Esophagus (tissue), 2 donors: ENCODE measurements around the gene CUBN. TPM values are rescaled to one million over a fixed set of nuclear protein-coding genes. Genes with fewer than 3 reads are reported as not detected.

Experiments
- H3K27ac ChIP-seq, 2 donors: one replicate each; pipeline ENCODE4 v1.5.1; 2013; ENCODE audit warnings: low read depth in 2 of 2, mild to moderate bottlenecking in 2 of 2, inconsistent platforms in 1 of 2, low read length in 1 of 2, moderate library complexity in 1 of 2
- H3K27me3 ChIP-seq, 2 donors: one replicate each; pipeline ENCODE4 v1.6.1; 2013; ENCODE audit warnings: low read length in 2 of 2, control low read depth in 1 of 2, mild to moderate bottlenecking in 1 of 2; ENCODE audit not compliant: insufficient read depth in 2 of 2, control insufficient read depth in 1 of 2
- H3K36me3 ChIP-seq, 2 donors: one replicate each; pipeline ENCODE4 v1.6.1; 2013; ENCODE audit warnings: low read length in 1 of 2; ENCODE audit not compliant: control insufficient read depth in 2 of 2, insufficient read depth in 2 of 2
- H3K4me1 ChIP-seq, 2 donors: one replicate each; pipeline ENCODE4 v1.6.1; 2013; ENCODE audit warnings: low read length in 1 of 2; ENCODE audit not compliant: control insufficient read depth in 2 of 2, insufficient read depth in 2 of 2
- H3K4me3 ChIP-seq, 2 donors: one replicate each; pipeline ENCODE4 v1.5.1; 2013; ENCODE audit warnings: low read length in 2 of 2, mild to moderate bottlenecking in 2 of 2, low read depth in 1 of 2, moderate library complexity in 1 of 2
- H3K9me3 ChIP-seq, 2 donors: one replicate each; pipeline ENCODE4 v1.6.1; 2013; ENCODE audit warnings: mild to moderate bottlenecking in 2 of 2, low read depth in 1 of 2, low read length in 1 of 2, moderate library complexity in 1 of 2; ENCODE audit not compliant: control insufficient read depth in 2 of 2, insufficient read depth in 1 of 2
- WGBS, 2 donors: extraction: QIAGEN DNeasy Blood & Tissue Kit; methylation state at CpG; one replicate each; pipeline ENCODE4 v1.1.7; 2013; 5-methylcytosine and 5-hydroxymethylcytosine counted together
- polyA plus RNA-seq, 2 donors: library from polyadenylated mRNA; stranded (reverse); fragments of 200-250 nt; gene quantifications; one replicate each; pipeline ENCODE4 v1.2.3, GENCODE V29; 2013
- donor health status: healthy with polysubstance abuse.
- donor health status: Bipolar disorder and iron deficiency.

The CUBN gene
- polyA plus RNA-seq, 2 donors, result 0.16 to 0.22 TPM

DNA sequence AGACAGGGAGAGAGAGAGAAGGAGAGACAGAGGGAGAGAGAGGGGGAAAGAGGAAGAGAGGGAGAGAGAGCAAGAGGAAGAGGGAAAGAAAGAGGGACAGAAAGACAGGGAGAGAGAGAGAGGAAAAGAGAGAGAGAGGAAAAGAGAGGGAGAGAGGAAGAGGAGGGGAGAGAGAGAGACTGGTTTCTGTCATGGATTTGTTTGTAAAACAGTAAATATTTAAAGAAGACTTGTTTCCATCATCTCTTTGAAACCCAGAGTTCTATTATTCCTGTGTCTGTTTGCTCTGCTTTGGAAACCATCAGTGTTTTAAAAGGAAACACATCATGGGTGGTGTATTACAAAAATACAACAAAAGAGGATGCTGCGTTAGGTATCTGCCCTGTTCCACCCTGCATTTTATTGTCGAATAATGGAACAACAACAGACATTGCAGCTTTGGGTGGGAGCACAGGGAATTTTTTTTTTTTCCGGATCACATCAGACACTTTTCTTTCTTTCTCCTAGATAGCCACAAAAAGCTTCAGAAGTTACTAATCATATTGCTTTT, 161.7 kb downstream of the CUBN start:
- no peaks in the 10 kb centered on the region for H3K27me3 ChIP-seq
- H3K36me3 ChIP-seq, result no peaks in the 10 kb centered on the region
- peak overlapping the region in 1 of 2 donors; percentile 9 for H3K27ac ChIP-seq
- H3K9me3 ChIP-seq, result peaks cover 0 to 2% of the 10 kb centered on the region in 2 donors
- WGBS, 2 donors, result 47 to 57% methylated on average over 3 of the region's 3 CpGs
- H3K4me3 ChIP-seq, result no peak overlapping the region
- no peaks in the 10 kb centered on the region for H3K4me1 ChIP-seq

DNA sequence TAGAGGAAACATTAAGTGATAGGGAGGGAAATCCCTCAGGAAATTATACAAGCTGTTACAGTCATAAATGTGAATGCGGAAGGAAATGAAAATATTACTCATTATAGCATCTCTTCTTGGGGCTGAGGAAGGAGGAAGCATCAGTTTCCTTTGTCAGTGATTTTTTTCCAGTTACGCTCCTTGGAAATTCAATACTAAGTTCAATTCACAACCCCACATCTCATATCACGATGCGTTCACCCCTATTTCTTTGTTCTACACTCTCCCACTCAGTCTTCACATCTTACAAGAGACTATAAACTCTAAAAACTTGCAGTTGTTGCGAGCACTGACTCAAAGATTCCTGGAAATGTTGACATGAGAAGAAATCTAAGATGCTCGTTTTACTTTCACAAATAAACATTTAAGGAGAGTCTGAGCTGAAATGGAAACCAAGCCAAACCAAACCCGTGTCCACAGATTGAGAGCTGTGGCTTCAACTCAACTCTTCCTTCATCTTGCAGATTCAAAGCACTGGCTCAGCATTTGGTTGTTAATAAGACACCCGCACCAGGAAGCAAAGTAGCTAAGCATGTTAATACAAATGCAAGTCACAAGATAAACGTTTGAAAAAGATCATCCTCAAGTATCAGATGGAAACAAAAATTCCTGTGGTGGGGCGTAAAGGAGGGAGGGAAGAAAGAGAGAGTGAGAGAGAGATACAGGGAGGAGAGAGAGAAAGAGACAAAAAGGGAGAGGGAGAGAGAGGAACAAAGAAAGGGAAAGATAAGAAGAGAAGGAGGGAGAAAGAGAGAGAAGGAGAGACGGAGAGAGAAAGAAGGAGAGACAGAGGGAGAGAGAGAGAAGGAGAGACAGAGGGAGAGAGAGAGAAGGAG, 162.4 kb downstream of the CUBN start:
- Histone ChIP-seq H3K27me3 (no peaks in the 10 kb centered on the region), H3K4me3 (no peak overlapping the region), H3K9me3 (peaks cover 0 to 2% of the 10 kb centered on the region in 2 donors), H3K36me3 (no peaks in the 10 kb centered on the region), H3K4me1 (no peaks in the 10 kb centered on the region), H3K27ac (no peak overlapping the region)
- 46 to 53% methylated on average over 11 of the region's 11 CpGs for WGBS, 2 donors

DNA sequence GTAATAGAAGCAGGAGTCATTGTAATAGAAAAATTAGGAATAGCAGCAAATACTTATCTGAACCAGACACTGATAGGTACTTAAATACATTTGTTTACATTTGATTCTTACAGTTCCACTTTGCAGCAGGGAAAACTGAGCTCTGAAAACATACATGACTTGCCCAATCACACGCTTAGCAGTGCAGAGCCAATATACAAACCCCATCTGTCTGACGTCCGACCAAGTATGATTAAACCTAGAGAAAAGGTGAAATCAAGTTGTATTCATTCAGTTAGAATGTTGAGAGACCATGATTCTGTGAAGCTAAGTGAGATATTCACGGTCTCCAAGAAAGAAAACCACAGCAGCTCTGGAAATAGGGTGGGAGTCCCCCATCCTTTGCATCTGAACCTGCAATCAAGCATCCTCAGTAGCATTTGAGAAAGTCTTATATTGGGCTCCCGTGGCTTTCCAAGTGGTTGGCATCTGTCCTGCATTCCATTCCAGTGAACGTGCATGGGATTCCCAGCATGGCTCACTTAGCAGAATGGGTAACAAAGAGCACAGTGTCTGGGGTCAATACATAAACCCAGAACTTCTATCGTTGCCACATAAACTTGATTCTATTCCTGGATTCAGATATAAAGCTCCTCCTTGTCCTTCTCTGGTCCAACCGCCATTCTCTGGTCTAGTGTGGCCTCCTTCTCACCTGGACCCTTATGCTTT, 163.7 kb downstream of the CUBN start:
- Histone ChIP-seq H3K36me3 (no peaks in the 10 kb centered on the region), H3K27me3 (no peaks in the 10 kb centered on the region), H3K9me3 (peaks cover 0 to 2% of the 10 kb centered on the region in 2 donors), H3K27ac (no peak overlapping the region), H3K4me1 (no peaks in the 10 kb centered on the region), H3K4me3 (no peak overlapping the region)
- WGBS, 2 donors, result 61 to 63% methylated on average over 8 of the region's 8 CpGs

DNA sequence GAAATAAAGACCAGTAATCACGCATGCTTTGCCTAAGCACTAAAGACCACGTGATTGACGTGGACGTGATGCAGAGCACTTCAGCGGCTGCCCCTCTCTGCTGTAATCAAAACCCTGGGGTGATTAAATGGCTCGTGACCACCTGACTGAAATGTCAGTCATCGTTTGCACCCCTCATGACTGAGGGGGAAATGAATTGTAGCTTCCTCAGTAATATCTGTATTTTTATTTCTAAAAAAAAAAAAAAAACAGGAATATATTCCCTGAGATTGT, 164.3 kb downstream of the CUBN start:
- Histone ChIP-seq H3K27ac (no peak overlapping the region), H3K27me3 (no peaks in the 10 kb centered on the region), H3K9me3 (peaks cover 0 to 2% of the 10 kb centered on the region in 2 donors), H3K36me3 (no peaks in the 10 kb centered on the region), H3K4me1 (no peaks in the 10 kb centered on the region), H3K4me3 (no peak overlapping the region)
- WGBS, 2 donors, result 83 to 84% methylated on average over 7 of the region's 7 CpGs

DNA sequence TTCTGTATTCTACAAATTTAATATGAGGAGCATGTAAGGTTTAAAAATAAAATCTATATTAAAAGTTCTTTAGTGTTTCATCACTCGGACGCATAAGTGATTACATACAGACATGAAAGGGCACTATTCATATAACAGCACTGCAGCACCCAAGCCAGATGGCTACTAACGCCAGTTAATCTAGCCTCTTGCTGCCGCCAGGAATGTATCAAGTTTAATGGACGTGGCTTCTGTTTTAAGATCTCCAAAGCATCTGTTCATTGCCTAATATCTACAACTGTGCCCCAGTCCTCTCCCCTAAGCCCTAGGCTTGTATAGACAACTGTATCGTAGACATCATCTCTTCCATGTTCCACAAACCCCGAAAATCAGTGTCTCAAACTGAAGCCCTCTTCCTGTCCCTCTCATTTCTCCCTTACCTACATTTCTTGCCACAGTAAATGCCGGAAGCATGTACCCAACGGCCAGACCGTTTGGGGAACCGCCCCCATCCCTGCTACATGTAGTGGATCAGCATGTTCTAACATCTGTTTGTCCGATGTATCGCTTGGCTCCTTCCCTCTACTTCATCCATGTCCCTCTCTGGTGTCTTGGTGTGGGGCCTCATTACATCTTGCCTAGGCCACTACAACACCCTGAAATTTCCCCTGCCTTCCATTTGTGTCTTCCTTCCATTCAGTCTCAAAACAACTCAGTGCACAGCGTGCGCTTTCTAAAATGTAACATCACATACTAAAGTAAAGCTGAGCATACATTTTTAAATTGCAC, 164.9 kb downstream of the CUBN start:
- WGBS, 2 donors, result 82 to 83% methylated on average over 15 of the region's 15 CpGs
- H3K36me3 ChIP-seq, result no peaks in the 10 kb centered on the region
- H3K27ac ChIP-seq, result no peak overlapping the region
- H3K4me1 ChIP-seq, result no peaks in the 10 kb centered on the region
- H3K27me3 ChIP-seq, result no peaks in the 10 kb centered on the region
- H3K9me3 ChIP-seq, result peaks cover 0 to 2% of the 10 kb centered on the region in 2 donors
- H3K4me3 ChIP-seq, result no peak overlapping the region

DNA sequence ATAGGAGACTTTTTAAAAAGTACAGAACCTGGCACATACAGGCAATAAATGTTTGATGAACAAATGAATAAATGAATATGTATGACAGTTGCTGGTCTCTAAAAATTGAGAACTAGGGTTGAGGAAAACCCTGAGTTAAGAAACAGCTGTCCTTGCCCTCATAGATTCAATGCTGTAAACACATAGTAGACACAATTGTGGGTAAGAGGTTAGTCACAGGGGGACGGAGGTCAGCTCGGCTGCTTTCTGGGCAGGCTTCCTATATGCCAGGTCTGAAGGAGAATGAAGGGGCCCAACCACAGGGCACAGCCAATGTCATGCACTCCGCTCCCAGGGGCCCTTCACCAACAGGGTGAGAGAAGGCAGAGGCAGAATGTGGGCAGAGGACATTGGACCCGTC, 169.1 kb downstream of the CUBN start:
- Histone ChIP-seq H3K36me3 (no peaks in the 10 kb centered on the region), H3K9me3 (peaks cover 0 to 2% of the 10 kb centered on the region in 2 donors), H3K27me3 (no peaks in the 10 kb centered on the region), H3K27ac (no peak overlapping the region), H3K4me1 (no peaks in the 10 kb centered on the region), H3K4me3 (no peak overlapping the region)
- 91% methylated on average over 4 of the region's 4 CpGs for WGBS, 2 donors

DNA sequence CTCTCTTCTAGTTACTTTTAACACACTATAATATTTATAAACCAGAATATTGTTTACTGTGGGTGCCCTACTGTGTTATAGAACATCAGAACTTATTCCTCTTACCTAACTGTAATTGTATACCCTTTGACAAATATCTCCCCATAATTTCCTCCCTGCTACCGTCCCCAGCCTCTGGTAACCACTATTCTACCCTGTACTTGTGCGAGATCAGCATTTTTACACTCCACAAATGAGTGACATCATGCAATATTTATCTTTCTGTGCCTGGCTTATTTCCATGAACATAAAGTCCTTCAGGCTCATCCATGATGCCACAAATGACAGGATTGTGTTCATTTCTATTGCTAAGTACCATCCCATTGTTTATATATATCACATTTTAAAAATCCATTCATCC, 172.6 kb downstream of the CUBN start:
- WGBS, 2 donors, result 69 to 86% methylated on average over 2 of the region's 2 CpGs
- Histone ChIP-seq H3K27me3 (no peaks in the 10 kb centered on the region), H3K4me3 (no peak overlapping the region)

DNA sequence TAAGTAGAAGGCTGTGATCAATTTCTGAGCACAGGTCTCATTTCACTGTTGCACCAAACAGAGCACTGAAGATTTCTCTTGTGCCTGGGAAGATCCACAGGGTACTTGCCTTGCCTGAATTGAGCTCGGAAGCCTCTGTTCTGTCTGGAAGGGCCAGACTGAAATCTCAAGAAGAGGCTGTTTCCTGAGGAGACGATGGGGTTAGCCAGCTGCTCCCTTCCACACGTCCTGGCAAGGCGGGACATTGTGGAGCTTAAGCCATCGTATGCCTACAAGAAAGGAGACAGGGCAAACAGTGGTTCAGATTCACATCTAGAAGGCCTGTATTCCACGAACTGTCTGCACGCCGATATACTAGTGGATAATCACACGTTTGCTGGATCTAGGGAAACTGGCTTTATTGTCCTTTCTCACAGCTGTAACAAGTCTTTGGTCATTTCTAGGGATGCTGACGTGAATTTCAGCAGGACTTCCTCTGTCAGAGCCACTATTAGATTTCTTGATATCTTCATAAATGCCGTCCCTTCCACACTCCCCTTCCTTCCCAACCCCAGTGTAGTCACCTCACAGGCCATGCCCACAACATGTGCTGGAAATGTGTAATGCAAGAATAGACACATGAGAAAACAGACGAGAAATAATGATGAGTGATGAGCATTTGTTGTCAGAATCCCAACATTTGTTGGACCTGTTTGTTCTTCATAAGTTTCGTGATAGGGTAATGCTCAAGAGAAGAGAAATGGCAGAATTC, 175.2 kb downstream of the CUBN start:
- Histone ChIP-seq H3K4me3 (no peak overlapping the region), H3K27ac (no peak overlapping the region), H3K36me3 (no peaks in the 10 kb centered on the region), H3K9me3 (no peaks in the 10 kb centered on the region), H3K27me3 (no peaks in the 10 kb centered on the region), H3K4me1 (no peaks in the 10 kb centered on the region)
- WGBS, 2 donors, result 80 to 83% methylated on average over 13 of the region's 13 CpGs

More for the DNA sequence above, 172.6 kb downstream of the CUBN start:
- H3K9me3 ChIP-seq, result no peaks in the 10 kb centered on the region
- no peaks in the 10 kb centered on the region for H3K4me1 ChIP-seq
- H3K36me3 ChIP-seq, result no peaks in the 10 kb centered on the region
- H3K27ac ChIP-seq, result no peak overlapping the region

DNA sequence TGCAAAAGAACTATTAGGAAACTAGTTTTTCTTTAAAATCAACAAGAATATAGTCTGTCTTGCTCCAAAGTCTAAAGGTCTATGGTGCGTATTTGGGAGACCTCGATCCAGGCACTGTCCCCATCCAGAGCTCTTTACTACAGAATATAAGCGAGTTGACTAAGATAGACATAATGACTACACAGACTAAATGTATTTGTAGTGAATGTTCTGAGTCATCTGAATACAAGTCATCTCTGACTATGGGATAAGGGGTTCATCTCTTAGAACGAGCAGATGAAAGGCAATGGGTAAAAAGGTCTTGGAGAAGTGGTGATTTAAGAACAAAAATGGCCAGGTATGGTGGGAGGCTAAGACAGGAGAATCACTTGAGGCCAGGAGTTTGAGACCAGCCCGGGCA, 176.3 kb downstream of the CUBN start:
- no peaks in the 10 kb centered on the region for H3K4me1 ChIP-seq
- no peaks in the 10 kb centered on the region for H3K27me3 ChIP-seq
- H3K4me3 ChIP-seq, result no peak overlapping the region
- no peaks in the 10 kb centered on the region for H3K36me3 ChIP-seq
- H3K9me3 ChIP-seq, result no peaks in the 10 kb centered on the region
- WGBS, 2 donors, result 92 to 93% methylated on average over 5 of the region's 5 CpGs
- H3K27ac ChIP-seq, result no peak overlapping the region
